HepG2 (cell line): ENCODE data around the gene RAD52. TPM values are rescaled to one million over a fixed set of nuclear protein-coding genes. Genes with fewer than 3 reads are reported as not detected.
A peak's percentile ranks its signal among the peaks of the same experiment; 100 is the strongest.

Experiments
- BRD4 ChIP-seq: sonication (generic); formaldehyde crosslinking; IDR thresholded peaks from 2 replicates; pipeline ENCODE4 v1.4.0; 2020; ENCODE audit warnings: missing genetic modification reagents
- CREBL2 ChIP-seq: sonication (generic); formaldehyde crosslinking; IDR thresholded peaks from 2 replicates; pipeline ENCODE4 v1.8.1; 2023; ENCODE audit warnings: missing genetic modification reagents, mild to moderate bottlenecking, borderline replicate concordance
- E2F5 ChIP-seq: sonication (generic); formaldehyde crosslinking; conservative IDR thresholded peaks from 2 replicates; pipeline ENCODE4 v1.4.0; 2020; ENCODE audit warnings: missing genetic modification reagents
- FOXK2 ChIP-seq: fragments of 450-650 bp; IDR thresholded peaks from 2 replicates; pipeline ENCODE4 v1.6.1; 2016
- HNRNPH1 ChIP-seq: fragments of 200-400 bp; formaldehyde crosslinking; optimal IDR thresholded peaks from 2 replicates; pipeline ENCODE3; 2017; ENCODE audit warnings: mild to moderate bottlenecking, low read depth, low read length
- KAT2B ChIP-seq: fragments of 150-350 bp; IDR thresholded peaks from 2 replicates; pipeline ENCODE4 v1.6.1; 2014; ENCODE audit warnings: low read depth, low read length, borderline replicate concordance
- LCORL ChIP-seq, 2 experiments: fragments of 450-650 bp in 1 of 2; sonication (generic) in 1 of 2; formaldehyde crosslinking in 1 of 2; IDR thresholded peaks; 2 replicates each; pipeline versions ENCODE4 v1.5.0 to v1.6.1; 2017 to 2020; ENCODE audit warnings: antibody characterized with exemption in 1 of 2, missing genetic modification reagents in 1 of 2
- MED13 ChIP-seq: sonication (generic); formaldehyde crosslinking; IDR thresholded peaks from 2 replicates; pipeline ENCODE4 v1.5.0; 2020; ENCODE audit warnings: missing genetic modification reagents
- MTERF4 ChIP-seq: sonication (generic); formaldehyde crosslinking; IDR thresholded peaks from 2 replicates; pipeline ENCODE4 v1.8.0; 2023; ENCODE audit warnings: mild to moderate bottlenecking, missing genetic modification reagents
- PAWR ChIP-seq: sonication (generic); formaldehyde crosslinking; IDR thresholded peaks from 2 replicates; pipeline ENCODE4 v1.4.0; 2020; ENCODE audit warnings: missing genetic modification reagents, mild to moderate bottlenecking, borderline replicate concordance
- SRF ChIP-seq: IDR thresholded peaks from 2 replicates; pipeline ENCODE4 v1.6.1; 2011; ENCODE audit warnings: mild to moderate bottlenecking, low read depth, low read length, moderate library complexity
- THRA ChIP-seq: sonication (generic); formaldehyde crosslinking; IDR thresholded peaks from 2 replicates; pipeline ENCODE4 v1.4.0; 2020; ENCODE audit warnings: missing genetic modification reagents, borderline replicate concordance
- ZBTB44 ChIP-seq: sonication (generic); formaldehyde crosslinking; IDR thresholded peaks from 2 replicates; pipeline ENCODE4 v1.4.0; 2020; ENCODE audit warnings: missing genetic modification reagents
- ZBTB46 ChIP-seq: sonication (generic); formaldehyde crosslinking; IDR thresholded peaks from 2 replicates; pipeline ENCODE4 v1.4.0; 2020; ENCODE audit warnings: mild to moderate bottlenecking, missing genetic modification reagents, borderline replicate concordance
- ZFP82 ChIP-seq: sonication (generic); formaldehyde crosslinking; IDR thresholded peaks from 2 replicates; pipeline ENCODE4 v1.5.1; 2020; ENCODE audit warnings: mild to moderate bottlenecking, missing genetic modification reagents, borderline replicate concordance
- ZNF292 ChIP-seq: sonication (generic); formaldehyde crosslinking; IDR thresholded peaks from 2 replicates; pipeline ENCODE4 v1.8.1; 2022; ENCODE audit warnings: mild to moderate bottlenecking, low read depth, missing genetic modification reagents, borderline replicate concordance
- ZNF512 ChIP-seq: sonication (generic); formaldehyde crosslinking; IDR thresholded peaks from 2 replicates; pipeline ENCODE4 v1.4.0; 2020; ENCODE audit warnings: mild to moderate bottlenecking, missing genetic modification reagents
- ZNF740 ChIP-seq: sonication (generic); formaldehyde crosslinking; IDR thresholded peaks from 2 replicates; pipeline ENCODE4 v1.4.0; 2020; ENCODE audit warnings: missing genetic modification reagents
- polyA plus RNA-seq, 8 experiments: library from polyadenylated mRNA; depleted of rRNA in 3 of 8; stranded (reverse) in 7 of 8; unstranded in 1 of 8; fragments of >200 nt; fragmentation: Illumina TruSeq in 4 of 8; extraction: Trizol in 4 of 8; gene quantifications; 2 replicates each; pipeline versions ENCODE4 v1.2.1 to v1.2.3, GENCODE V29; 2011 to 2016; ENCODE audit warnings: low read depth in 4 of 8, missing spikeins in 1 of 8, mixed read lengths in 1 of 8; ENCODE audit not compliant: insufficient read depth in 1 of 8
- total RNA-seq, 5 experiments: library from RNA; depleted of rRNA; stranded (reverse); fragments of >200 nt; fragmentation: Illumina TruSeq; extraction: Trizol; gene quantifications; 2 replicates each; pipeline ENCODE4 v1.2.3, GENCODE V29; 2016; ENCODE audit warnings: low read depth in 1 of 5

RAD52 gene
- total and polyA plus RNA-seq, 2 of the 13 experiments (the other 11 are each of a cell fraction or from before 2014, with no cell fraction given): 14.3 to 19.9 TPM

- TF ChIP-seq HNRNPH1 (no peak), BRD4 (CRISPR knock-in tag) (0 out of 2 replicates have a peak, but pooled peaks have one; percentile 77), FOXK2 (no peak), MTERF4 (CRISPR knock-in tag) (peak; percentile 79), ZNF292 (CRISPR knock-in tag) (0 out of 2 replicates have a peak, but pooled peaks have one; percentile 66), SRF (no peak), ZBTB46 (CRISPR knock-in tag) (no peak), THRA (no peak), ZFP82 (peak; percentile 53; the same call in 1 of the 2 replicates), ZNF512 (no peak), PAWR (CRISPR knock-in tag) (no peak), MED13 (CRISPR knock-in tag) (no peak), KAT2B (no peak), ZNF740 (CRISPR knock-in tag) (no peak), E2F5 (peak; percentile 30; the same call in 1 of the 2 replicates), CREBL2 (CRISPR knock-in tag) (no peak), ZBTB44 (CRISPR knock-in tag) (no peak), LCORL (IDR thresholded peaks at IDR 0.05) (no peak), LCORL (CRISPR knock-in tag; IDR thresholded peaks at IDR 0.05) (peak; percentile 80)
These were observed 41.3 kb upstream of the RAD52 start, which contains the start of gene ERC1 (continued) for GRCh38 chr12:990661-991349.
